Fibroblast of lung (primary cell): ENCODE data around the gene LMO2. TPM values are rescaled to one million over a fixed set of nuclear protein-coding genes. Genes with fewer than 3 reads are reported as not detected.

Experiments used
- DNase-seq, 2 donors: peaks; one replicate each; pipeline versions ENCODE4 v3.0.0 to v3.0.0-alpha.2; 2010; ENCODE audit warnings: low read depth in 2 of 2
- H2AFZ ChIP-seq: 2 replicates; pipeline ENCODE4 v1.5.1; 2012; ENCODE audit warnings: low read length, control low read depth, inconsistent platforms
- H3K27ac ChIP-seq: 2 replicates; pipeline ENCODE4 v1.5.1; 2011; ENCODE audit warnings: low read length, control low read depth; ENCODE audit not compliant: insufficient read depth
- H3K27me3 ChIP-seq: 2 replicates; pipeline ENCODE4 v1.5.1; 2011; ENCODE audit warnings: mild to moderate bottlenecking, low read length; ENCODE audit not compliant: control insufficient read depth, insufficient read depth
- H3K36me3 ChIP-seq: 2 replicates; pipeline ENCODE4 v1.5.1; 2011; ENCODE audit warnings: low read length; ENCODE audit not compliant: control insufficient read depth, insufficient read depth
- H3K4me1 ChIP-seq: 2 replicates; pipeline ENCODE4 v1.5.1; 2011; ENCODE audit warnings: low read length; ENCODE audit not compliant: control insufficient read depth, insufficient read depth; ENCODE audit errors: extremely low read depth
- H3K4me2 ChIP-seq: 2 replicates; pipeline ENCODE4 v1.5.1; 2011; ENCODE audit warnings: low read length, control low read depth; ENCODE audit not compliant: insufficient read depth; ENCODE audit errors: extremely low read depth
- H3K4me3 ChIP-seq, 4 experiments: fragments of 200-600 bp in 1 of 4; sonication (generic) in 1 of 4; replicated peaks in 1 of 4; 2 replicates each; pipeline ENCODE4 v1.5.1; 2011 to 2016; ENCODE audit warnings: low read length in 4 of 4, low read depth in 3 of 4, mild to moderate bottlenecking in 3 of 4, control low read depth in 2 of 4, inconsistent platforms in 1 of 4, mixed read lengths in 1 of 4; ENCODE audit not compliant: insufficient read depth in 1 of 4; ENCODE audit errors: control extremely low read depth in 1 of 4
- H3K79me2 ChIP-seq: 2 replicates; pipeline ENCODE4 v1.5.1; 2012; ENCODE audit warnings: mild to moderate bottlenecking, low read length, inconsistent platforms; ENCODE audit not compliant: control insufficient read depth, insufficient read depth
- H3K9ac ChIP-seq: 2 replicates; pipeline ENCODE4 v1.5.1; 2011; ENCODE audit warnings: mild to moderate bottlenecking, low read length, control low read depth; ENCODE audit not compliant: insufficient read depth
- H3K9me3 ChIP-seq: 2 replicates; pipeline ENCODE4 v1.5.1; 2012; ENCODE audit warnings: low read depth, low read length; ENCODE audit not compliant: control insufficient read depth, insufficient read depth
- H4K20me1 ChIP-seq: 2 replicates; pipeline ENCODE4 v1.5.1; 2011; ENCODE audit warnings: low read length; ENCODE audit not compliant: control insufficient read depth, insufficient read depth; ENCODE audit errors: extremely low read depth
- EZH2 ChIP-seq: IDR thresholded peaks from 2 replicates; pipeline ENCODE4 v1.5.1; 2012; ENCODE audit warnings: low read length, control low read depth, mild to moderate bottlenecking; ENCODE audit errors: missing control alignments
- polyA plus RNA-seq, 2 donors: library from polyadenylated mRNA; depleted of rRNA in 1 of 2; stranded (reverse) in 1 of 2; unstranded in 1 of 2; fragments of >200 nt; gene quantifications; 2 replicates each; pipeline ENCODE4 v1.2.1, GENCODE V29; 2011 to 2012; ENCODE audit warnings: missing spikeins in 1 of 2
- total RNA-seq: library from RNA; depleted of rRNA; stranded (reverse); fragments of >200 nt; gene quantifications from 2 replicates; pipeline ENCODE4 v1.2.1, GENCODE V29; 2014
- TF ChIP-seq, protein P1 (sequence below), 2 donors: IDR thresholded peaks in 1 of 2; conservative IDR thresholded peaks in 1 of 2; 1 replicate in 1 of 2; 2 replicates in 1 of 2; pipeline ENCODE4 v1.5.1; 2011 to 2012; ENCODE audit warnings: low read length in 2 of 2, control low read depth in 1 of 2, inconsistent platforms in 1 of 2, low read depth in 1 of 2, mild to moderate bottlenecking in 1 of 2

Gene LMO2
- total and polyA plus RNA-seq, 2 donors (not counting 1 experiment from before 2014, with no cell fraction given) = 0.03 to 0.17 TPM

DNA sequence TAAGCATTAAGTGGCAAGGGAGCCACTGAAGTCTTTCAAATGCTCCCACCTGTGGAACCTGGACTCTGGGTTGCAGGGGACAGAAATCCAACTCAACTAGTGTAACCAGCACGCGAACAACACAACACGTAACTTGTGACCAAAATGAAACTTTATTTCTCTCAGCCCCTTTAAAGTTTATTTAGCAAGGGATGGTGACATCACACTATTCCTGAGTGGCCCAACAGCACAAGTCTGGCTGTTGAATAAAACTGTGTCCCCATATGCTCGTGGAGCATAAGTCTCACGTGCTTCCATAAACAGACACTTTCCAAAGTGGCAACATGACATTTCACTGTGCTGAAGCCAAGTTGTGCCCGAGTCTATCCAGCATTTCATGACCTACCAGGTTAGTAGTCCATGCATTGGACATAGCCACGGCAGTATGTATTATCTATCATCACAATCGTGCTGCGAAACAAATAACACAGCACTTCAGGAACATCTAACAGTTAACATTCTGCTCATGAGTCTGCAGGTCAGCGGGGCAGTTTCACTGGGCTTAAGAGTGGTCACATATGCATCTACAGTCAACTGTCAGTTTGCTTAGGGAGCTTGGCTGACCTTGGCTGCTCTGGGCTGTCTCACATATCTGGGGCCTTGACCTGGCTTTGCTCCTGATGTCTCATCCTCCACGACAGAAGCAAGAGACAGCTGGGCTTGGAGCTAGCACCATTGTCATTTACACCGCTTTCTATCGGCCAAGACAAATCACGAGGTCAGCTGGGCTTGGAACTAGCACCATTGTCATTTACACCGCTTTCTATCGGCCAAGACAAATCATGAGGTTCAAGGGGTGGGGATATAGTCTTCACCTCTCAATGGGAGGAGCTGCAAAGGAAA is 35.0 kb upstream of the LMO2 start:
- peaks cover 8% of the 10 kb centered on the region for H3K27me3 ChIP-seq
- no peak overlapping the region for H2AFZ ChIP-seq

DNA sequence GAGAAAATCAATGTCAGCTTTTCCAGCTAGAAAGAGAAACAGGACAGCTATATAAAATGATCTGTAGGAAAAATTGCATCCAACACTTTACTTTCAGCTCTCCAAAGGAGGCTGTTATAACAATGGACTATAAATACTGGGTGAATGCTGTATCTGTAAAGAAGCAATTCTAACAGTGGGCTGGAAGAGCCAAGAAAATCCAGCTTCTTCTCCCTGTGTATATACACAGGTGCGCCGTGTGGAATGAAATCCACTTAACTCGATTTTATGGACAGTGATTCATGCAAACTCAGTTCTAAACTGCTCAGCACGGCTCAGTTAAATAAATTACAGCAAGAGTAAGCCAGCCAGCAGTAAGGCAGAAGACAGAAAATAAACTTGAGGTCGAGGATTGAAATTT is 32.5 kb upstream of the LMO2 start:
- no peak overlapping the region for H3K27ac ChIP-seq
- TF ChIP-seq EZH2 = no peak
- TF ChIP-seq, protein P1, sequence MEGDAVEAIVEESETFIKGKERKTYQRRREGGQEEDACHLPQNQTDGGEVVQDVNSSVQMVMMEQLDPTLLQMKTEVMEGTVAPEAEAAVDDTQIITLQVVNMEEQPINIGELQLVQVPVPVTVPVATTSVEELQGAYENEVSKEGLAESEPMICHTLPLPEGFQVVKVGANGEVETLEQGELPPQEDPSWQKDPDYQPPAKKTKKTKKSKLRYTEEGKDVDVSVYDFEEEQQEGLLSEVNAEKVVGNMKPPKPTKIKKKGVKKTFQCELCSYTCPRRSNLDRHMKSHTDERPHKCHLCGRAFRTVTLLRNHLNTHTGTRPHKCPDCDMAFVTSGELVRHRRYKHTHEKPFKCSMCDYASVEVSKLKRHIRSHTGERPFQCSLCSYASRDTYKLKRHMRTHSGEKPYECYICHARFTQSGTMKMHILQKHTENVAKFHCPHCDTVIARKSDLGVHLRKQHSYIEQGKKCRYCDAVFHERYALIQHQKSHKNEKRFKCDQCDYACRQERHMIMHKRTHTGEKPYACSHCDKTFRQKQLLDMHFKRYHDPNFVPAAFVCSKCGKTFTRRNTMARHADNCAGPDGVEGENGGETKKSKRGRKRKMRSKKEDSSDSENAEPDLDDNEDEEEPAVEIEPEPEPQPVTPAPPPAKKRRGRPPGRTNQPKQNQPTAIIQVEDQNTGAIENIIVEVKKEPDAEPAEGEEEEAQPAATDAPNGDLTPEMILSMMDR (conservative IDR thresholded peaks at IDR 0.05 in 1 of 2, IDR thresholded peaks at IDR 0.05 in 1 of 2; ENCODE audit: low read depth in 1 of 2, low read length in 2 of 2) = no peak

More for the DNA sequence above, 35.0 kb upstream of the LMO2 start:
- no peaks in the 10 kb centered on the region for H3K4me1 ChIP-seq
- DNase-seq = no peak
- H3K27ac ChIP-seq = no peak overlapping the region
- H3K4me2 ChIP-seq = no peak overlapping the region
- H3K9me3 ChIP-seq = no peaks in the 10 kb centered on the region
- no peaks in the 10 kb centered on the region for H3K36me3 ChIP-seq
- no peaks in the 10 kb centered on the region for H3K79me2 ChIP-seq
- TF ChIP-seq EZH2 = no peak
- TF ChIP-seq, protein P1 (conservative IDR thresholded peaks at IDR 0.05 in 1 of 2, IDR thresholded peaks at IDR 0.05 in 1 of 2; ENCODE audit: low read depth in 1 of 2, low read length in 2 of 2) = no peak
- H3K9ac ChIP-seq = no peak overlapping the region
- H4K20me1 ChIP-seq = no peaks in the 10 kb centered on the region
- H3K4me3 ChIP-seq = no peak overlapping the region

DNA sequence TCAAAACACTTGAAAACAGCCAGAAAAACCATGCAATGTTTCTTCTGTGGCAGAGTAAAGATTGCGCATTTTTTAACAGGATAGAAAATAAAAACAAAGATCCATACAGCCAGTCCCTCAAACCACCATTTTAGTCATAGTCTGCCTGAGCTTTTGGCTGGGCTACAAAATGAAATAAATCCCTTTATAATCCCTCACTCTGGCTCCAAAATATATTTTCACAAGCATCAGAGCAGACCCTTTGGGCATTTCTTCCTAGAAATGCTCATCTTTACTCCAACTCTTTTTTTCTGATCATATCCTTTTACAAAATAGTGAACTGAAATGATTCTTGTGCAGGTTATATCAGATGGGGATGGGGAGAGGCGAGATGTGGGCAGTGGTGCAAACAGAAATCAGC is 31.8 kb upstream of the LMO2 start:
- TF ChIP-seq EZH2 = no peak
- TF ChIP-seq, protein P1 (conservative IDR thresholded peaks at IDR 0.05 in 1 of 2, IDR thresholded peaks at IDR 0.05 in 1 of 2; ENCODE audit: low read depth in 1 of 2, low read length in 2 of 2) = no peak
- no peaks in the 10 kb centered on the region for H3K79me2 ChIP-seq
- no peak for DNase-seq
- peaks cover 12% of the 10 kb centered on the region for H3K27me3 ChIP-seq
- H3K4me1 ChIP-seq = no peaks in the 10 kb centered on the region
- H3K27ac ChIP-seq = no peak overlapping the region
- no peaks in the 10 kb centered on the region for H3K9me3 ChIP-seq
- no peaks in the 10 kb centered on the region for H3K36me3 ChIP-seq
- no peaks in the 10 kb centered on the region for H4K20me1 ChIP-seq
- H3K4me2 ChIP-seq = no peak overlapping the region
- H2AFZ ChIP-seq = no peak overlapping the region
- no peak overlapping the region for H3K9ac ChIP-seq
- no peak overlapping the region for H3K4me3 ChIP-seq

More for the DNA sequence above, 32.5 kb upstream of the LMO2 start:
- Histone ChIP-seq H3K9me3 (no peaks in the 10 kb centered on the region), H3K79me2 (no peaks in the 10 kb centered on the region), H3K4me3 (no peak overlapping the region), H3K36me3 (no peaks in the 10 kb centered on the region), H4K20me1 (no peaks in the 10 kb centered on the region), H3K27me3 (peaks cover 12% of the 10 kb centered on the region), H3K4me2 (no peak overlapping the region), H3K4me1 (no peaks in the 10 kb centered on the region), H2AFZ (no peak overlapping the region), H3K9ac (no peak overlapping the region)
- DNase-seq = no peak
